GM21529 (cell line): ENCODE results near the gene SYNGR1.
"Not testable (repeated sequence)": the region's sequence is repeated elsewhere in the genome, so short reads cannot be mapped to it uniquely, and the experiment has no call there.

Experiments
- ATAC-seq: cut with Tn5 transposase; IDR thresholded peaks from one replicate; pipeline ENCODE4 v1.9.1; 2021; ENCODE audit not compliant: unreplicated experiment

The SYNGR1 gene

GRCh38 chr22:39405346-39406085 is 55.7 kb downstream of the SYNGR1 start:
- no peak for ATAC-seq

- ATAC-seq = no peak
Measured at GRCh38 chr22:39408173-39408572, 58.4 kb downstream of the SYNGR1 start.

GRCh38 chr22:39408807-39409206 is 59.0 kb downstream of the SYNGR1 start:
- ATAC-seq = no peak

- ATAC-seq = no peak
Measured at GRCh38 chr22:39409516-39410029, 59.8 kb downstream of the SYNGR1 start.

GRCh38 chr22:39410264-39410663 is 60.5 kb downstream of the SYNGR1 start:
- ATAC-seq = no peak

GRCh38 chr22:39411828-39412365 is 62.1 kb downstream of the SYNGR1 start:
- not testable (repeated sequence) for ATAC-seq

GRCh38 chr22:39413204-39413603 is 63.4 kb downstream of the SYNGR1 start:
- ATAC-seq = not testable (repeated sequence)

GRCh38 chr22:39414377-39414776 is 64.6 kb downstream of the SYNGR1 start:
- ATAC-seq = no peak

- no peak for ATAC-seq
Measured at GRCh38 chr22:39414886-39415285, 65.1 kb downstream of the SYNGR1 start.

GRCh38 chr22:39415506-39415905 is 65.7 kb downstream of the SYNGR1 start:
- ATAC-seq = no peak

GRCh38 chr22:39416319-39416718 is 66.5 kb downstream of the SYNGR1 start:
- no peak for ATAC-seq

GRCh38 chr22:39417641-39418040 is 67.8 kb downstream of the SYNGR1 start:
- no peak for ATAC-seq

- ATAC-seq = no peak
Measured at GRCh38 chr22:39418696-39419095, 68.9 kb downstream of the SYNGR1 start.

- no peak for ATAC-seq
Measured at GRCh38 chr22:39419096-39419495, 69.3 kb downstream of the SYNGR1 start.

- no peak for ATAC-seq
Measured at GRCh38 chr22:39419911-39420310, 70.1 kb downstream of the SYNGR1 start.

- no peak for ATAC-seq
Measured at GRCh38 chr22:39421691-39422090, 71.9 kb downstream of the SYNGR1 start.

GRCh38 chr22:39422101-39422500 is 72.3 kb downstream of the SYNGR1 start:
- no peak for ATAC-seq

- no peak for ATAC-seq
Measured at GRCh38 chr22:39422721-39423120, 72.9 kb downstream of the SYNGR1 start.

GRCh38 chr22:39423976-39424375 is 74.2 kb downstream of the SYNGR1 start:
- no peak for ATAC-seq

GRCh38 chr22:39426380-39427043 is 76.7 kb downstream of the SYNGR1 start:
- no peak for ATAC-seq

GRCh38 chr22:39427751-39428596 is 78.2 kb downstream of the SYNGR1 start:
- no peak for ATAC-seq
